IPS DF 6.9 (cell line): ENCODE results near the gene RASL11B.

Experiments used
- DNase-seq: peaks from one replicate; pipeline ENCODE4 v3.0.0-alpha.2; 2013; ENCODE audit warnings: low read depth, low spot score
- H3K27ac ChIP-seq: one replicate; pipeline ENCODE4 v1.5.1; 2013; ENCODE audit warnings: low read length, control low read depth
- H3K27me3 ChIP-seq: 2 replicates; pipeline ENCODE4 v1.6.1; 2013; ENCODE audit warnings: mild to moderate bottlenecking, low read length; ENCODE audit not compliant: control insufficient read depth, insufficient read depth
- H3K36me3 ChIP-seq: 2 replicates; pipeline ENCODE4 v1.6.1; 2013; ENCODE audit warnings: low read length; ENCODE audit not compliant: control insufficient read depth, insufficient read depth
- H3K4me1 ChIP-seq: 2 replicates; pipeline ENCODE4 v1.6.1; 2013; ENCODE audit warnings: low read length; ENCODE audit not compliant: control insufficient read depth, insufficient read depth
- H3K4me3 ChIP-seq: 2 replicates; pipeline ENCODE4 v1.5.1; 2013; ENCODE audit warnings: mild to moderate bottlenecking, low read length
- H3K9me3 ChIP-seq: 2 replicates; pipeline ENCODE4 v1.6.1; 2013; ENCODE audit warnings: low read length, inconsistent platforms; ENCODE audit not compliant: control insufficient read depth, insufficient read depth
- WGBS: extraction: QIAGEN DNeasy Blood & Tissue Kit; methylation state at CpG from one replicate; pipeline ENCODE4 v1.1.7; 2013; ENCODE audit warnings: mixed read lengths, missing lambda C conversion rate; ENCODE audit not compliant: insufficient read length, insufficient coverage; 5-methylcytosine and 5-hydroxymethylcytosine counted together

The RASL11B gene

GRCh38 chr4:52843958-52844357 is 18.2 kb upstream of the RASL11B start:
- H3K4me3 ChIP-seq, result no peak overlapping the region
- H3K27ac ChIP-seq, result no peak overlapping the region
- H3K4me1 ChIP-seq, result no peaks in the 10 kb centered on the region
- no peaks in the 10 kb centered on the region for H3K9me3 ChIP-seq
- no peaks in the 10 kb centered on the region for H3K36me3 ChIP-seq
- WGBS, result no CpG with 5 or more reads among the region's 3 CpGs
- DNase-seq, result no peak
- no peaks in the 10 kb centered on the region for H3K27me3 ChIP-seq

GRCh38 chr4:52844596-52844995 is 17.5 kb upstream of the RASL11B start:
- Histone ChIP-seq H3K9me3 (no peaks in the 10 kb centered on the region), H3K4me1 (no peaks in the 10 kb centered on the region), H3K36me3 (no peaks in the 10 kb centered on the region), H3K27me3 (no peaks in the 10 kb centered on the region), H3K4me3 (no peak overlapping the region), H3K27ac (no peak overlapping the region)
- no CpG with 5 or more reads among the region's 2 CpGs for WGBS
- no peak for DNase-seq

GRCh38 chr4:52846502-52846901 is 15.6 kb upstream of the RASL11B start:
- H3K36me3 ChIP-seq, result no peaks in the 10 kb centered on the region
- no peak overlapping the region for H3K27ac ChIP-seq
- no peaks in the 10 kb centered on the region for H3K27me3 ChIP-seq
- no peak overlapping the region for H3K4me3 ChIP-seq
- no peak for DNase-seq
- no peaks in the 10 kb centered on the region for H3K4me1 ChIP-seq
- WGBS, result no CpG with 5 or more reads among the region's 2 CpGs
- H3K9me3 ChIP-seq, result no peaks in the 10 kb centered on the region

GRCh38 chr4:52848254-52848653 is 13.9 kb upstream of the RASL11B start:
- no peaks in the 10 kb centered on the region for H3K36me3 ChIP-seq
- H3K9me3 ChIP-seq, result no peaks in the 10 kb centered on the region
- no peak overlapping the region for H3K27ac ChIP-seq
- H3K27me3 ChIP-seq, result no peaks in the 10 kb centered on the region
- no peak overlapping the region for H3K4me3 ChIP-seq
- no peak for DNase-seq
- H3K4me1 ChIP-seq, result peaks cover 4% of the 10 kb centered on the region; the same call in 1 of the 2 replicates
- WGBS, result no CpG with 5 or more reads among the region's 6 CpGs

- peaks cover 4% of the 10 kb centered on the region; the same call in 1 of the 2 replicates for H3K4me1 ChIP-seq
- no peaks in the 10 kb centered on the region for H3K9me3 ChIP-seq
- H3K27me3 ChIP-seq, result no peaks in the 10 kb centered on the region
- no peak overlapping the region for H3K4me3 ChIP-seq
- no CpG with 5 or more reads among the region's 3 CpGs for WGBS
- no peak overlapping the region for H3K27ac ChIP-seq
- no peak for DNase-seq
- H3K36me3 ChIP-seq, result no peaks in the 10 kb centered on the region
These were observed 11.6 kb upstream of the RASL11B start for GRCh38 chr4:52850406-52851124.

- no peak overlapping the region for H3K4me3 ChIP-seq
- H3K4me1 ChIP-seq, result peaks cover 4% of the 10 kb centered on the region; the same call in 1 of the 2 replicates
- H3K9me3 ChIP-seq, result no peaks in the 10 kb centered on the region
- WGBS, result no CpG with 5 or more reads among the region's 1 CpG
- DNase-seq, result no peak
- H3K36me3 ChIP-seq, result no peaks in the 10 kb centered on the region
- no peaks in the 10 kb centered on the region for H3K27me3 ChIP-seq
- H3K27ac ChIP-seq, result no peak overlapping the region
These were observed 10.1 kb upstream of the RASL11B start for GRCh38 chr4:52852041-52852440.

GRCh38 chr4:52852711-52853110 is 9.4 kb upstream of the RASL11B start:
- Histone ChIP-seq H3K4me1 (peaks cover 4% of the 10 kb centered on the region; the same call in 1 of the 2 replicates), H3K36me3 (no peaks in the 10 kb centered on the region), H3K4me3 (no peak overlapping the region), H3K9me3 (no peaks in the 10 kb centered on the region), H3K27ac (no peak overlapping the region), H3K27me3 (no peaks in the 10 kb centered on the region)
- WGBS, result no CpG with 5 or more reads among the region's 3 CpGs
- no peak for DNase-seq

GRCh38 chr4:52853351-52853750 is 8.8 kb upstream of the RASL11B start:
- H3K4me1 ChIP-seq, result peaks cover 4% of the 10 kb centered on the region; the same call in 1 of the 2 replicates
- no peaks in the 10 kb centered on the region for H3K36me3 ChIP-seq
- H3K9me3 ChIP-seq, result 0 out of 2 replicates have a peak, but pooled peaks cover under 1% of the 10 kb centered on the region
- H3K4me3 ChIP-seq, result no peak overlapping the region
- no peak for DNase-seq
- H3K27ac ChIP-seq, result no peak overlapping the region
- no peaks in the 10 kb centered on the region for H3K27me3 ChIP-seq

GRCh38 chr4:52856801-52857200 is 5.3 kb upstream of the RASL11B start:
- 0 out of 2 replicates have a peak, but pooled peaks cover 1% of the 10 kb centered on the region for H3K9me3 ChIP-seq
- no peak for DNase-seq
- no peaks in the 10 kb centered on the region for H3K36me3 ChIP-seq
- H3K27ac ChIP-seq, result no peak overlapping the region
- no peaks in the 10 kb centered on the region for H3K27me3 ChIP-seq
- no peak overlapping the region for H3K4me3 ChIP-seq
- no CpG with 5 or more reads among the region's 1 CpG for WGBS
- H3K4me1 ChIP-seq, result peaks cover 4% of the 10 kb centered on the region; the same call in 1 of the 2 replicates

GRCh38 chr4:52860361-52860760 is 1.8 kb upstream of the RASL11B start:
- WGBS, result no CpG with 5 or more reads among the region's 2 CpGs
- Histone ChIP-seq H3K4me1 (peaks cover 1% of the 10 kb centered on the region; the same call in 1 of the 2 replicates), H3K4me3 (no peak overlapping the region), H3K36me3 (peaks cover 9% of the 10 kb centered on the region), H3K27me3 (no peaks in the 10 kb centered on the region), H3K27ac (no peak overlapping the region), H3K9me3 (0 out of 2 replicates have a peak, but pooled peaks cover 1% of the 10 kb centered on the region)
- no peak for DNase-seq
